D721Med (cell line): Measurements from ENCODE around the gene PERP.

Experiments
- DNase-seq: peaks from one replicate; pipeline ENCODE4 v3.0.0; 2011; ENCODE audit warnings: low spot score; ENCODE audit not compliant: insufficient read length
- FAIRE-seq: peaks from 2 replicates; lab custom pipeline; 2011; peaks lifted over from hg19 to GRCh38; lab: Jason Lieb, UNC
- CTCF ChIP-seq: IDR thresholded peaks from 2 replicates; pipeline ENCODE4 v1.5.1; 2012; ENCODE audit warnings: mild to moderate bottlenecking, control low read depth; ENCODE audit not compliant: insufficient read depth; ENCODE audit errors: missing control alignments

Gene PERP

GRCh38 chr6:138093632-138094031 is 13.6 kb downstream of the PERP start:
- FAIRE-seq: no peak
- no peak for TF ChIP-seq CTCF
- DNase-seq: no peak

- DNase-seq (no peak), FAIRE-seq (no peak)
- no peak for TF ChIP-seq CTCF
Measured at GRCh38 chr6:138092686-138093085, 14.5 kb downstream of the PERP start.

- DNase-seq: no peak
- TF ChIP-seq CTCF: no peak
- FAIRE-seq: no peak
Measured at GRCh38 chr6:138089325-138089724, 17.9 kb downstream of the PERP start.

GRCh38 chr6:138088326-138088762 is 18.9 kb downstream of the PERP start:
- TF ChIP-seq CTCF: no peak
- FAIRE-seq (no peak), DNase-seq (no peak)

GRCh38 chr6:138087593-138088325 is 19.5 kb downstream of the PERP start:
- no peak for FAIRE-seq
- no peak for DNase-seq
- TF ChIP-seq CTCF: no peak

GRCh38 chr6:138086573-138087196 is 20.5 kb downstream of the PERP start:
- DNase-seq (no peak), FAIRE-seq (no peak)
- TF ChIP-seq CTCF: no peak

- no peak for DNase-seq
- FAIRE-seq: no peak
- TF ChIP-seq CTCF: no peak
Measured at GRCh38 chr6:138085839-138086222, 21.4 kb downstream of the PERP start.
